T1000 (cell line): ENCODE data around the gene CSRP1.

ENCODE experiments used
- DNase-seq: peaks from one replicate; lab custom pipeline; 2025; ENCODE audit warnings: mixed read lengths; lab: John Stamatoyannopoulos, UW

Gene CSRP1

DNA sequence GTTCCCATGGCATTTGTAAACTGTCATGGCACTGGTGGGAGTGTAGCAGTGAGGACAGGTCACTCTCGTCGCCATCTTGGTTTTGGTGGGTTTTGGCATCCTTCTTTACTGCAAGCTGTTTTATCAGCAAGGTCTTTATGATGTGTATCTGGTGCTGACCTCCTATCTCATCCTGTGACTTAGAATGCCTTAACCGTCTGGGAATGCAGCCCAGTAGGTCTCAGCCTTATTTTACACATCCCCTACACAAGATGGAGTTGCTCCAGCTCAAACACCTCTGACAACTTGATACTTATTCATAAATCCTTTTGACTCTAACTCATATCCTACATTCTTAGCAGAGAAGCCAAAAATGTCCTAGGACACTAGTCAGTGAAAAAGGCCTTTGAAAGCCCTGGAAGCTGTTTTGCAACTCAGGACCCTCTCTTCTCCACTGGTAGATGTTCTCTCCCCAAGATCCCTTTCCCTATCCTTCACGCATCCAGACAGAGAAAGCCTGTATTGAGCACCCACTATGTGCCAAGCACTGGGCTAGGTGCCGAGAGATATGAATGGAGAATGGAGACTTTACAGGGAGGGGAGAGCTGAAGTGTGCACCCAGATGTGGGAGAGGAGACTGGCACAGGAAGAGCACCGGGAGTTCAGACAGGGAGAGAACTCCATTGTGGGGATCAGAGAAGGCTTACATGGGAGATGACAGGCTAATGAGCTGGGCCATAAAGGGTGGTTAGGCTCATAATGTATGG is 6.7 kb upstream of the CSRP1 start:
- no peak for DNase-seq

DNA sequence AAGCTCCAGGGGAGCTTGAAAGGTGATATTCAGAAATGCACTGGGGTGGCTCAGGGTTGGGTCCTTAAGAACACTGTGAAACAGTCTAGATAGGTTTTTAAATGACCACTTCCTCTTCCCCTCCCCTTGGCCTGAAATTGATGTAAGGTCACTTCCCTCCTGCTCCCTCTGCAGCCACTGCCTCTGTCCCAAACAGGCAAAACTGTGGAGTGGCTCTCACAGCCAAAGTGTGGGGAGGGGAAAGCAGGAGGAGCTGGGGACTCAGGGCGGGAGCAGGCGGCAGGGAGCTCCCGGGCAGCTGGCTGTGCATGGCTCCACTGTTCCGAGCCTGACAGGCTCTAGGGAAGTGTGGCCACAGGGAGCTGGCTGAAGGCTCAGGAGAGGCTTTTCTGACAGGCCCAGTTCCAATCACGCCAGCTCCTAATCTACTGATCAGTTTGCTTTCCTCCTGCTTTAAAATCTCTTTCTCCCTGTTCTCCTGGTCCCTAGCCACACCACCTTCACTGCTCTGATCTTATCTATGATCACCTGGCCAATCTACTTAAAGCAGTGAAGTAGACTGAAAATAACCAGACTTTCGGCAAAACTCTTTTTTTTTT is 5.1 kb upstream of the CSRP1 start:
- DNase-seq, result no peak

- DNase-seq, result no peak
These were observed 4.5 kb upstream of the CSRP1 start for GRCh38 chr1:201511396-201511940.

DNA sequence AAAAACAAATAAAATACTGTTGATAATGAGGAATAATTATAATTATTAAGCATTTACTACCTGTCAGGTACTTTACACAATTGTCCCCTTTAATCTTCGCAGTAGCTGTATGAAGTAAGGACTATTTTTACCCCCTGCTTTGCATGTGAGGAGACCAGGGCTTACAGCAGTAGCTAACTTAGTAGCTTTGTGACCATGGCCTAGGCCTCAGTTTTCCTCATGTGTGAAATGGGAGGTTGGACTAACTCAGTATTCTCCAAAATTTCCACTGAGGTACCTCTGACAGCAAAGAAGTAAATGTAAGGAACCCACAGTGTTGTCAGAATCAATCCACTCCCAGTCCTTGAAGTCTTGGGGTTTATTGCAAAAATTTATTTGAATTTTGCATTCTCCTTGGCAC is 3.8 kb upstream of the CSRP1 start:
- no peak for DNase-seq

DNA sequence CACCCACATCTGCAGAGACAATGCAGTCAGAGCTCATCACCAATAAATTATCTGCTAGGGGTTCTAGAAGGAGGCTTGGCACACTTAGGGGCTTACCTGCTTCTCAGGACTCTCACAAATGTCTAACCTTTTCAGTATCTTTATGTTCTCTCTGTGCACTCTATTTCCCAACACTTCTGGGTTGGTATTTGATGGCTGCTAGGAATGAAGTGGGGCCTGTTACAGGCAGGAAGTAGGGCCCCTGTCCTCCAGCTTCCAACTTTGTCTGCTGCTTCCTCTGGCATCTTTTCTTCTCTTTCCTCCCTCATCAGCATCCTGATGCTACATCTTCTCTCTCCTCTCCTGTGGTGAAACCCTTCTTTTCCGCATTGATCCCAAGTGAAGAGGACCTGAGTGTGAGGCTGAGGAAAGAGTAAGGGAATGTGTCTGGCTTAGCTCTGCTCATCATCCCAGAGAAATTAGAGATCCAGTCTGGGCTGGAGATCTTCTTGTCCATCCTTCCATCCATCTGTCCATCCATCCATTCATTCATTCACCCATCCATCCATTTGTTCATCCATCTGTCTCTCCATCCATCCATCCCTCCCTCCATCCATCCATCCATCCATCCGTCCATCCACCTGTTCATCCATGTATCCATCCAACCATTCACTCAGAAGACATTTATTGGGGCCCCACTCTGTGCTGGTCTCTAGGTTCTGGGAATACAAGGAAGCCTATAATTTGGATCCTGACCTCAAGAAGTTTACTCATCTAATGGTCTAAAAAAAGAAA is 2.9 kb upstream of the CSRP1 start:
- DNase-seq, result no peak

DNA sequence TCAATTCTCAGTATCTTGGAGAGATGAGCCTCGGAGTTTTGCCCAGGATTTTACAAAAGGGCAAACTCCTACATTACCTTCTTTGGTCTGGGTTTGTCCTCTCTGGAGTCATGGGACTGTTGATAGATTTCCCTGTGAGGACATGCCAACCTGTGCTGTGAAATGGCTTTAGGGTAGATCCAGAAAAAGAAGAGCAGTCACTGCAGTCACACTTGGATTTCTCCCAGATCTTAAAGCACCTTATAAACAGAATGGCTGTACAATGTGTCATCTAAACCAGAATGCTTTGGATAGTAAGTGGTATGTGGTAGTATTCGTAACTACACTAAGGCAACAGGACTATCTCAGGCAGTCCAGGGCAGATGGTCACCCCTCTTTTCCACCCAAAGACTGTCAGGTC is 1.9 kb upstream of the CSRP1 start:
- DNase-seq, result no peak

DNA sequence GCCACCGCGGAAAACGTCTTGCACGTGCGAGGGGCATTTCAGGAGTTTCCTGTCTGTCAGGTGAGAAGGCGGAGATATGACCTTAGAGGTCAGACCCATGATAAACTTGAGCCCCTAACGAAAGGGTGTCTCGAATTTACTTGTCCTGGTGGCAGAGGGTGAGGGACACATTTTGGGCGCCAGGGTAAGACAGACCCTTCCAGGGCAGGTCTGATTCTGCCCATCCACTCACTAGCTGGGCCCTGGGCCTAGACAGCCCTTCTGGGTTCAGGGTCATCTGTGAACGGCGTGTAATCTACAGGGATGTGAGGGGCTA is 395 bp upstream of the CSRP1 start:
- no peak for DNase-seq

DNA sequence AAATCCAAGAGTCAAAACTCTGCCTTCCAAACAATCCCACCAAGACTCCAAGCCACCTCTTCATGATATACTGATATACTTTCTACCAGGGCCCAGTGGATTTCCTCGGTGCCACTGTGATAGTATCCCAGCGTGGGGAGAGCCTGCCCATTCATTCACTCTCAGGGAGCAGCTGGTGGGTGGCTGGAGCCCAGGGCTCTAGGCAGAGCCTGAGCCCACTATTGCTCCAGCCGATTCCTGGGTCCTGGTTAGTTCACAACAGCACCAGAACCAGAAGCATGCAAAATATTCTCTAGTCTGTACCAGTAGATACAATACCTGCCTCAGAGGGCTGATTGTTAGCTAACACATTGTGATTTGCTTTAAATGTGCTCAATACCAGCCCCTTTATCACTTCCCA is 831 bp downstream of the CSRP1 start:
- no peak for DNase-seq

- DNase-seq, result no peak
These were observed 1.4 kb downstream of the CSRP1 start for GRCh38 chr1:201505503-201505890.

DNA sequence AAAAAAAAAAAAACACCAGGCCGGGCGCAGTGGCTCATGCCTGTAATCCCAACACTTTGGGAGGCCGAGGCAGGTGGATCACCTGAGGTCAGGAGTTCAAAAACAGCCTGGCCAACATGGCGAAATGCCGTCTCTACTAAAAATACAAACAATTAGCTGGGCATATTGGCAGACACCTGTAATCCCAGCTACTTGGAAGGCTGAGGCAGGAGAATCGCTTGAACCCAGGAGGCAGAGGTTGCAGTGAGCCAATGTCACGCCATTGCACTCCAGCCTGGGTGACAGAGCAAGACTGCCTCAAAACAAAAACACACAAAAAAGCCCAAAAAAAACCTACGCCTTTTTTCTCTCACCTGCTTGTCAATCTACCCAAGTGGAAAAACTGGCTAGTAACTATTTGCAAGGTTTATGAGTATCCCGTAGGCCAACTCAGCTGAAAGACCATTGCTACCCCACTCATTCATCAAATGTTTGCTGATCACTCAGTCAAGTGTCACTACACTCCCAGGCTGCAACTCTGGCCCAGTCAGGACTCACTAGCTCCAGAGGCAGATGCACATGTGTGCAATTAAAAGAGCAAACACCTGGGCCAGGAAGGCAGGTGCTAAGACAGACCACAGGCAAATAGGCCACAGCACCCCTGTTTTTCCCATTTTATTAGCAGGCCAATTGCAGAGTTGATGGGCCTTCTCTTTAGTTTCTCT is 2.0 kb downstream of the CSRP1 start:
- no peak for DNase-seq

GRCh38 chr1:201504179-201504631 is 2.7 kb downstream of the CSRP1 start:
- DNase-seq, result no peak

- DNase-seq, result peak; percentile 65
These were observed 3.3 kb downstream of the CSRP1 start for GRCh38 chr1:201503397-201504176.

- DNase-seq, result no peak
These were observed 4.4 kb downstream of the CSRP1 start for GRCh38 chr1:201502511-201502857.

GRCh38 chr1:201501812-201502510 is 5.0 kb downstream of the CSRP1 start:
- DNase-seq, result no peak

GRCh38 chr1:201501144-201501543 is 5.8 kb downstream of the CSRP1 start:
- DNase-seq, result no peak

DNA sequence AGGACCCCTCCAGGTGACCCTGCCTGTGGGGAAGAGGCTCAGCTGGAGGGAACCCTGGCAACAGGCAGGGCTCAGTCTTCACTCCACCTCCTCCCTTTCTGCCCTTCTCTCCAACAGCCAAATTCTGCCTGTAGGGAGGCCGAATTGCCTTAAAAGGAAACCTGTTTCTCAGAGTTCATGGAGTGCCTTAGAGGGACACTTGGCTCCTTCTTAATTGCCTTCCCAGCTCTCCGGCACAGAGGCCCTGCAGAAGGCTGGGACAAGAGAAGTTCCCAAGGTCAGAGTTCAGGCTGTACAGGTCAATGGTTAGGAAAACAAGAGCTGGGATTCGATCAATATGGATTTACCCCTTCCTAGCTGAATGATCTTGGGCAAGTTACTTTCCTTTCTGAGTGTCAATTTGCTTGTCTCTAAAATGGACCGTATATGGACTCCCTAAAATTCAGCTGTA is 6.2 kb downstream of the CSRP1 start:
- no peak for DNase-seq

- DNase-seq, result no peak
These were observed 6.9 kb downstream of the CSRP1 start for GRCh38 chr1:201499795-201500669.

DNA sequence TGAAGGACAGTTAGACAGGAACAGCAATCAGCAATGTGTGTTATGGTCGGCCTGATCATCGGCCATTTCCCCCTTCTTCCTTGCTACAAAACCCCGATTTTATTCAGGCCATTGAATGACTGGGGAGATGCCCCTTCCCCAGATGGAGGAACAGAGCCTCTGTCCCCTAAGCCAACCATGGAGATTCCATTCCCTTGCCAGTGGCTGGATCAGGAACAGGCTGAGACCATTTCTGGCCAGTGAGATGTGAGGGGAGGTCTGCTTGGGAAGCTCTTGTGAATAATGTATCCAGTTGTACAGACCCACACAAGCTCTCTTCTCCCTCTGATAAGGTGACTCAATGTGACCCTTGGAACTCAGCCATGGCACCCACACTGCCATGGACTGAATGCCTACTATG is 7.7 kb downstream of the CSRP1 start:
- no peak for DNase-seq

- DNase-seq, result no peak
These were observed 8.3 kb downstream of the CSRP1 start for GRCh38 chr1:201498621-201499020.

GRCh38 chr1:201497935-201498509 is 8.9 kb downstream of the CSRP1 start:
- DNase-seq, result no peak
